Colonic mucosa (tissue), 4 donors: ENCODE results near the gene CDR2. TPM values are rescaled to one million over a fixed set of nuclear protein-coding genes. Genes with fewer than 3 reads are reported as not detected.
A peak's percentile ranks its signal among the peaks of the same experiment; 100 is the strongest.

Experiments used
- DNase-seq: peaks from one replicate; pipeline ENCODE4 v3.0.0-alpha.2; 2020
- H3K27ac ChIP-seq: fragments of 200-600 bp; one replicate; pipeline ENCODE4 v1.8.0; 2021
- H3K27me3 ChIP-seq: fragments of 200-600 bp; one replicate; pipeline ENCODE4 v1.8.0; 2021
- H3K36me3 ChIP-seq: fragments of 200-600 bp; one replicate; pipeline ENCODE4 v1.8.0; 2021
- H3K4me1 ChIP-seq: fragments of 200-600 bp; one replicate; pipeline ENCODE4 v1.8.0; 2021; ENCODE audit warnings: mild to moderate bottlenecking
- H3K4me3 ChIP-seq: fragments of 200-600 bp; one replicate; pipeline ENCODE4 v1.8.0; 2021
- H3K9ac ChIP-seq, 2 donors: one replicate each; pipeline ENCODE4 v1.7.0; 2013; ENCODE audit warnings: control low read depth in 2 of 2, low read depth in 2 of 2, low read length in 2 of 2
- H3K9me3 ChIP-seq: fragments of 200-600 bp; one replicate; pipeline ENCODE4 v1.8.0; 2021
- intact Hi-C: fragments of 100-400 bp; cut with DNase I; formaldehyde crosslinking; loops from one replicate; pipeline ENCODE4 v1.14.1; 2022
- total RNA-seq, 2 donors: library from RNA; stranded (reverse); fragmentation: NEBNext Ultra II Directional in 1 of 2; extraction: Animal tissue kit (Norgen Biotek cat#: 25700) in 1 of 2; gene quantifications; one replicate each; pipeline ENCODE4 v1.2.1, GENCODE V29; 2021
- TF ChIP-seq, protein P1 (sequence below): fragments of 200-600 bp; IDR thresholded peaks from one replicate; pipeline ENCODE4 v1.8.0; 2022; ENCODE audit warnings: antibody characterized with exemption, mild to moderate bottlenecking
- donor health status: healthy.
- donor health status: DM: no; HTN: no; CAD: no.
- donor health status: DM: no; HTN: no; CAD: no.

CDR2 gene
- total RNA-seq, 2 donors from 2014 or later: 24.0 to 31.5 TPM

- Histone ChIP-seq H3K27me3 (no peaks in the 10 kb centered on the region), H3K9ac (peak overlapping the region; percentile 52 to 88), H3K27ac (no peak overlapping the region), H3K9me3 (no peaks in the 10 kb centered on the region), H3K4me3 (peak overlapping the region; percentile 98), H3K36me3 (no peaks in the 10 kb centered on the region), H3K4me1 (no peaks in the 10 kb centered on the region)
- intact Hi-C loops: loop anchor here (2.0 to 10.0 kb wide), 3 partner anchors 64 to 292 kb away; partner anchors contain the start of genes MOSMO and PDZD9
- no peak for DNase-seq
- TF ChIP-seq, protein P1, sequence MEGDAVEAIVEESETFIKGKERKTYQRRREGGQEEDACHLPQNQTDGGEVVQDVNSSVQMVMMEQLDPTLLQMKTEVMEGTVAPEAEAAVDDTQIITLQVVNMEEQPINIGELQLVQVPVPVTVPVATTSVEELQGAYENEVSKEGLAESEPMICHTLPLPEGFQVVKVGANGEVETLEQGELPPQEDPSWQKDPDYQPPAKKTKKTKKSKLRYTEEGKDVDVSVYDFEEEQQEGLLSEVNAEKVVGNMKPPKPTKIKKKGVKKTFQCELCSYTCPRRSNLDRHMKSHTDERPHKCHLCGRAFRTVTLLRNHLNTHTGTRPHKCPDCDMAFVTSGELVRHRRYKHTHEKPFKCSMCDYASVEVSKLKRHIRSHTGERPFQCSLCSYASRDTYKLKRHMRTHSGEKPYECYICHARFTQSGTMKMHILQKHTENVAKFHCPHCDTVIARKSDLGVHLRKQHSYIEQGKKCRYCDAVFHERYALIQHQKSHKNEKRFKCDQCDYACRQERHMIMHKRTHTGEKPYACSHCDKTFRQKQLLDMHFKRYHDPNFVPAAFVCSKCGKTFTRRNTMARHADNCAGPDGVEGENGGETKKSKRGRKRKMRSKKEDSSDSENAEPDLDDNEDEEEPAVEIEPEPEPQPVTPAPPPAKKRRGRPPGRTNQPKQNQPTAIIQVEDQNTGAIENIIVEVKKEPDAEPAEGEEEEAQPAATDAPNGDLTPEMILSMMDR: no peak
These were observed 78.0 kb downstream of the CDR2 start for GRCh38 chr16:22296225-22297113.

Other genes with a start within 250 kb of the CDR2 start
- not detected for gene SDR42E2, start 212.1 kb downstream of the CDR2 start, total RNA-seq
- 10 to 100 TPM; 25.8 to 53.4 TPM for gene EEF2K, start 168.3 kb downstream of the CDR2 start, total RNA-seq
- 10 to 100 TPM; 34.4 to 43.4 TPM for gene POLR3E, start 77.2 kb downstream of the CDR2 start, total RNA-seq
- 100 to 1,000 TPM in 1 of 2 donors, 10 to 100 TPM in 1; 69.0 to 159 TPM for gene NPIPB5, start 136.3 kb upstream of the CDR2 start, total RNA-seq